CD4-positive, CD25-positive, alpha-beta regulatory T cell (primary cell): Measurements from ENCODE around the gene RGSL1. TPM values are rescaled to one million over a fixed set of nuclear protein-coding genes. Genes with fewer than 3 reads are reported as not detected.
A peak's percentile ranks its signal among the peaks of the same experiment; 100 is the strongest.

Source experiments
- ATAC-seq, 2 donors: fragments of 150-1000 bp; cut with Tn5 transposase; one replicate each; pipeline ENCODE4 v1.10.0; 2021; ENCODE audit warnings: low read depth in 2 of 2, moderate number of reproducible peaks in 2 of 2, moderate library complexity in 1 of 2
- DNase-seq, 3 donors: peaks; one replicate each; pipeline versions ENCODE4 v3.0.0 to v3.0.0-alpha.2; 2012 to 2022; ENCODE audit warnings: mixed read lengths in 1 of 3
- H3K27ac ChIP-seq: one replicate; pipeline ENCODE4 v1.7.0; 2013; ENCODE audit warnings: mild to moderate bottlenecking, low read length; ENCODE audit not compliant: insufficient read depth, poor library complexity, severe bottlenecking
- H3K27me3 ChIP-seq: one replicate; pipeline ENCODE4 v1.7.0; 2013; ENCODE audit warnings: low read length; ENCODE audit not compliant: control insufficient read depth, insufficient read depth
- H3K36me3 ChIP-seq: one replicate; pipeline ENCODE4 v1.7.0; 2013; ENCODE audit warnings: mild to moderate bottlenecking, low read length, moderate library complexity; ENCODE audit not compliant: control insufficient read depth, insufficient read depth
- H3K4me1 ChIP-seq: 2 replicates; pipeline ENCODE4 v1.7.0; 2013; ENCODE audit warnings: mild to moderate bottlenecking, low read length; ENCODE audit not compliant: insufficient read depth, control insufficient read depth, poor library complexity, severe bottlenecking
- H3K4me3 ChIP-seq: one replicate; pipeline ENCODE4 v1.7.0; 2013; ENCODE audit warnings: low read depth, mild to moderate bottlenecking, low read length, moderate library complexity
- H3K9me3 ChIP-seq, 2 experiments: 1 replicate in 1 of 2; 2 replicates in 1 of 2; pipeline ENCODE4 v1.7.0; 2013; ENCODE audit warnings: low read length in 2 of 2, mild to moderate bottlenecking in 1 of 2, moderate library complexity in 1 of 2; ENCODE audit not compliant: control insufficient read depth in 2 of 2
- H3K27ac Mint-ChIP-seq, 3 donors: one replicate each; pipeline ENCODE4 v1.8.0; 2020 to 2022; ENCODE audit warnings: mild to moderate bottlenecking in 3 of 3, mixed read lengths in 3 of 3, moderate library complexity in 2 of 3
- H3K27me3 Mint-ChIP-seq: one replicate; pipeline ENCODE4 v1.8.0; 2022; ENCODE audit warnings: mild to moderate bottlenecking, mixed read lengths
- H3K36me3 Mint-ChIP-seq: one replicate; pipeline ENCODE4 v1.8.0; 2020; ENCODE audit warnings: mixed read lengths
- H3K4me1 Mint-ChIP-seq, 4 donors: one replicate each; pipeline ENCODE4 v1.8.0; 2020 to 2022; ENCODE audit warnings: mixed read lengths in 4 of 4, mild to moderate bottlenecking in 1 of 4
- H3K4me3 Mint-ChIP-seq, 4 donors: one replicate each; pipeline ENCODE4 v1.8.0; 2020 to 2022; ENCODE audit warnings: mild to moderate bottlenecking in 4 of 4, mixed read lengths in 4 of 4, moderate library complexity in 3 of 4
- H3K9me3 Mint-ChIP-seq, 7 donors: one replicate each; pipeline ENCODE4 v1.8.0; 2020 to 2022; ENCODE audit warnings: mixed read lengths in 7 of 7, mild to moderate bottlenecking in 3 of 7, moderate library complexity in 2 of 7
- polyA plus RNA-seq, 4 donors: library from polyadenylated mRNA; unstranded; fragments of 300-500 nt; fragmentation: Illumina TruSeq; gene quantifications; one replicate each; pipeline ENCODE4 v1.2.3, GENCODE V29; 2021
- total RNA-seq: library from RNA; stranded (reverse); gene quantifications from one replicate; pipeline ENCODE4 v1.2.3, GENCODE V29; 2022

Gene RGSL1
- total and polyA plus RNA-seq, 5 donors from 2014 or later: not detected

DNA sequence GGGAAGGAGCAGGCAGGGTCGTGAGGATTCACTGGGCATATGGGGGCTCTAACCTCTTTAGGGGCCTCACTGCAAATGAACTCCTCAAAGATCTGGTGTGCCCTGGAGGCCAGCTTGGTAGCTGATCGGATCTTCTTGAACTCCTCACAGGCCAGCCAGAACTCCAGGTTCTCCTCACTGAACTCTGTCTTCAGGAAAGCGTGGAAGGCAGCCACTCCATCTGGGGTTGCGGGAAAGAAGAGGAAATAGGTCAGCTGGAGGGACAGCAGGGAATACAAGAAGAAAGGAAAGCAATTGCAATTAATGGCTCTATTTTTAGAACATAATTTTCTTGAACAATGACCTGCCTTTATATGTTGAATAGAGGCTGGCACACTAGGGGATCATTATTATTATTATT lies 152.0 kb downstream of the RGSL1 start:
- H3K9me3 ChIP-seq: no peaks in the 10 kb centered on the region
- no peaks in the 10 kb centered on the region for H3K27me3 Mint-ChIP-seq
- H3K4me1 ChIP-seq: peaks cover 36% of the 10 kb centered on the region
- no peak overlapping the region for H3K27ac Mint-ChIP-seq
- no peak overlapping the region for H3K4me3 ChIP-seq
- no peaks in the 10 kb centered on the region for H3K27me3 ChIP-seq
- peak overlapping the region; percentile 64 for H3K27ac ChIP-seq
- no peaks in the 10 kb centered on the region for H3K9me3 Mint-ChIP-seq
- peaks cover 0 to 8% (median 4%) of the 10 kb centered on the region in 4 donors for H3K4me1 Mint-ChIP-seq
- no peak overlapping the region for H3K4me3 Mint-ChIP-seq
- ATAC-seq: no peak
- no peaks in the 10 kb centered on the region for H3K36me3 ChIP-seq
- no peak for DNase-seq
- H3K36me3 Mint-ChIP-seq: peaks cover 4% of the 10 kb centered on the region

GRCh38 chr1:182602935-182603645 lies 153.1 kb downstream of the RGSL1 start:
- DNase-seq: peak in 2 of 3 donors; percentile 19 to 83
- Mint-ChIP-seq H3K27ac (peak overlapping the region in 1 of 3 donors; percentile 87), H3K27me3 (peaks cover under 1% of the 10 kb centered on the region), H3K9me3 (no peaks in the 10 kb centered on the region), H3K4me3 (peak overlapping the region in 2 of 4 donors; percentile 84 to 90), H3K4me1 (peaks cover 0 to 8% (median 4%) of the 10 kb centered on the region in 4 donors), H3K36me3 (peaks cover 4% of the 10 kb centered on the region)
- Histone ChIP-seq H3K4me3 (peak overlapping the region; percentile 51), H3K27me3 (no peaks in the 10 kb centered on the region), H3K36me3 (no peaks in the 10 kb centered on the region), H3K4me1 (peaks cover 36% of the 10 kb centered on the region), H3K9me3 (no peaks in the 10 kb centered on the region), H3K27ac (peak overlapping the region; percentile 64)
- ATAC-seq: peak in 1 of 2 donors; percentile 20

GRCh38 chr1:182603646-182604174 lies 153.8 kb downstream of the RGSL1 start:
- H3K9me3 Mint-ChIP-seq: no peaks in the 10 kb centered on the region
- H3K4me3 Mint-ChIP-seq: peak overlapping the region in 2 of 4 donors; percentile 84 to 90
- peak overlapping the region; percentile 64 for H3K27ac ChIP-seq
- peaks cover 0 to 8% (median 4%) of the 10 kb centered on the region in 4 donors for H3K4me1 Mint-ChIP-seq
- H3K4me1 ChIP-seq: peaks cover 36% of the 10 kb centered on the region
- H3K27ac Mint-ChIP-seq: peak overlapping the region in 1 of 3 donors; percentile 87
- H3K36me3 ChIP-seq: no peaks in the 10 kb centered on the region
- H3K4me3 ChIP-seq: peak overlapping the region; percentile 51
- H3K9me3 ChIP-seq: no peaks in the 10 kb centered on the region
- no peaks in the 10 kb centered on the region for H3K27me3 ChIP-seq
- DNase-seq (peak in 1 of 3 donors; percentile 10), ATAC-seq (no peak)
- H3K27me3 Mint-ChIP-seq: peaks cover 4% of the 10 kb centered on the region
- H3K36me3 Mint-ChIP-seq: peaks cover 4% of the 10 kb centered on the region

GRCh38 chr1:182604175-182605164 lies 154.5 kb downstream of the RGSL1 start, which contains the start of gene RGS16:
Gene RGS16, minus strand, starts transcription at chr1:182604389. Its CDS starts 130 bp downstream, at chr1:182604259.
- no peaks in the 10 kb centered on the region for H3K27me3 ChIP-seq
- H3K4me1 Mint-ChIP-seq: peaks cover 0 to 8% (median 4%) of the 10 kb centered on the region in 4 donors

GRCh38 chr1:182607566-182607965 lies 157.6 kb downstream of the RGSL1 start:
- Mint-ChIP-seq H3K4me3 (no peak overlapping the region), H3K9me3 (no peaks in the 10 kb centered on the region), H3K4me1 (peaks cover 0 to 8% (median 4%) of the 10 kb centered on the region in 4 donors), H3K27me3 (peaks cover 12% of the 10 kb centered on the region), H3K27ac (peak overlapping the region in 1 of 3 donors; percentile 3), H3K36me3 (no peaks in the 10 kb centered on the region)
- Histone ChIP-seq H3K27ac (no peak overlapping the region), H3K36me3 (no peaks in the 10 kb centered on the region), H3K9me3 (no peaks in the 10 kb centered on the region), H3K4me3 (no peak overlapping the region), H3K4me1 (peaks cover 25% of the 10 kb centered on the region), H3K27me3 (no peaks in the 10 kb centered on the region)
- ATAC-seq (no peak), DNase-seq (no peak)

More at GRCh38 chr1:182604175-182605164, 154.5 kb downstream of the RGSL1 start, which contains the start of gene RGS16:
- H3K36me3 ChIP-seq: no peaks in the 10 kb centered on the region
- DNase-seq (peak; percentile 82 to 96 (median 85)), ATAC-seq (peak; percentile 92 to 94)
- no peaks in the 10 kb centered on the region for H3K9me3 Mint-ChIP-seq
- peaks cover 8% of the 10 kb centered on the region for H3K27me3 Mint-ChIP-seq
- H3K36me3 Mint-ChIP-seq: peaks cover 4% of the 10 kb centered on the region
- H3K27ac ChIP-seq: peak within 1 kb of the TSS; percentile 64
- H3K27ac Mint-ChIP-seq: peak within 1 kb of the TSS in 1 of 3 donors; percentile 87
- peak within 1 kb of the TSS; percentile 67 for H3K4me3 ChIP-seq
- peak within 1 kb of the TSS in 3 of 4 donors; percentile 24 to 90 (median 84) for H3K4me3 Mint-ChIP-seq
- H3K9me3 ChIP-seq: no peaks in the 10 kb centered on the region
- H3K4me1 ChIP-seq: peaks cover 36% of the 10 kb centered on the region

GRCh38 chr1:182608236-182608635 lies 158.3 kb downstream of the RGSL1 start:
- Histone ChIP-seq H3K4me3 (no peak overlapping the region), H3K4me1 (peaks cover 19% of the 10 kb centered on the region), H3K36me3 (no peaks in the 10 kb centered on the region), H3K27ac (no peak overlapping the region), H3K27me3 (no peaks in the 10 kb centered on the region), H3K9me3 (no peaks in the 10 kb centered on the region)
- Mint-ChIP-seq H3K36me3 (no peaks in the 10 kb centered on the region), H3K4me3 (no peak overlapping the region), H3K4me1 (peaks cover 0 to 6% (median 2%) of the 10 kb centered on the region in 4 donors), H3K9me3 (no peaks in the 10 kb centered on the region), H3K27me3 (peaks cover 14% of the 10 kb centered on the region), H3K27ac (no peak overlapping the region)
- no peak for ATAC-seq
- DNase-seq: no peak

GRCh38 chr1:182608845-182609610 lies 159.1 kb downstream of the RGSL1 start:
- Mint-ChIP-seq H3K36me3 (no peaks in the 10 kb centered on the region), H3K4me1 (peaks cover 0 to 5% (median 2%) of the 10 kb centered on the region in 4 donors), H3K27me3 (peaks cover 22% of the 10 kb centered on the region), H3K9me3 (no peaks in the 10 kb centered on the region), H3K27ac (no peak overlapping the region), H3K4me3 (no peak overlapping the region)
- Histone ChIP-seq H3K27ac (no peak overlapping the region), H3K27me3 (no peaks in the 10 kb centered on the region), H3K4me3 (no peak overlapping the region), H3K36me3 (no peaks in the 10 kb centered on the region), H3K4me1 (peaks cover 13% of the 10 kb centered on the region), H3K9me3 (no peaks in the 10 kb centered on the region)
- ATAC-seq (no peak), DNase-seq (no peak)
